T-helper 9 cell (primary cell): ENCODE results near the gene RMI2.
A peak's percentile ranks its signal among the peaks of the same experiment; 100 is the strongest.

Experiments
- DNase-seq: peaks from one replicate; pipeline ENCODE4 v3.0.0-alpha.2; 2020

RMI2 gene

GRCh38 chr16:11329071-11329491 lies 16.2 kb upstream of the RMI2 start:
- DNase-seq: no peak

- no peak for DNase-seq
Observed at GRCh38 chr16:11329891-11330290, 15.4 kb upstream of the RMI2 start.

GRCh38 chr16:11330526-11331237 lies 14.6 kb upstream of the RMI2 start:
- no peak for DNase-seq

- no peak for DNase-seq
Observed at GRCh38 chr16:11331967-11332366, 13.3 kb upstream of the RMI2 start.

- DNase-seq: no peak
Observed at GRCh38 chr16:11333010-11333409, 12.2 kb upstream of the RMI2 start.

GRCh38 chr16:11333702-11334101 lies 11.6 kb upstream of the RMI2 start:
- DNase-seq: no peak

GRCh38 chr16:11334831-11335404 lies 10.3 kb upstream of the RMI2 start:
- DNase-seq: no peak

GRCh38 chr16:11339075-11339474 lies 6.2 kb upstream of the RMI2 start:
- DNase-seq: no peak

- no peak for DNase-seq
Observed at GRCh38 chr16:11340710-11341109, 4.5 kb upstream of the RMI2 start.

- DNase-seq: no peak
Observed at GRCh38 chr16:11341371-11341770, 3.9 kb upstream of the RMI2 start.

- no peak for DNase-seq
Observed at GRCh38 chr16:11342021-11342855, 3.0 kb upstream of the RMI2 start.

- no peak for DNase-seq
Observed at GRCh38 chr16:11346700-11347319, 1.6 kb downstream of the RMI2 start.

GRCh38 chr16:11347831-11348230 lies 2.6 kb downstream of the RMI2 start:
- no peak for DNase-seq

GRCh38 chr16:11348737-11349598 lies 3.7 kb downstream of the RMI2 start:
- DNase-seq: no peak

GRCh38 chr16:11349599-11350276 lies 4.5 kb downstream of the RMI2 start:
- DNase-seq: no peak

GRCh38 chr16:11350519-11350918 lies 5.3 kb downstream of the RMI2 start:
- no peak for DNase-seq

- no peak for DNase-seq
Observed at GRCh38 chr16:11350921-11351335, 5.7 kb downstream of the RMI2 start.

GRCh38 chr16:11353158-11353557 lies 7.9 kb downstream of the RMI2 start:
- no peak for DNase-seq

- no peak for DNase-seq
Observed at GRCh38 chr16:11354407-11354732, 9.1 kb downstream of the RMI2 start.

- DNase-seq: peak; percentile 51
Observed at GRCh38 chr16:11354733-11355574, 9.7 kb downstream of the RMI2 start.

GRCh38 chr16:11355862-11356261 lies 10.6 kb downstream of the RMI2 start:
- no peak for DNase-seq
